H1 (cell line): Measurements from ENCODE around the gene ADORA1. TPM values are rescaled to one million over a fixed set of nuclear protein-coding genes. Genes with fewer than 3 reads are reported as not detected.

ENCODE experiments used
- CHD7 ChIP-seq: fragments of 300-600 bp; sonication (generic); IDR thresholded peaks from 2 replicates; pipeline ENCODE4 v1.7.1; 2012; ENCODE audit warnings: low read length, moderate library complexity, mild to moderate bottlenecking, inconsistent platforms; ENCODE audit not compliant: insufficient replicate concordance
- EZH2 ChIP-seq: fragments of 200-600 bp; sonication (generic); IDR thresholded peaks from 2 replicates; pipeline ENCODE4 v1.7.1; 2012; ENCODE audit warnings: low read depth, mild to moderate bottlenecking, moderate library complexity, low read length, inconsistent platforms; ENCODE audit not compliant: severe bottlenecking
- MAX ChIP-seq: IDR thresholded peaks from 2 replicates; pipeline ENCODE4 v1.6.1; 2012; ENCODE audit warnings: inconsistent platforms
- RAD21 ChIP-seq, 2 experiments: IDR thresholded peaks in 1 of 2; conservative IDR thresholded peaks in 1 of 2; 2 replicates each; pipeline ENCODE4 v1.6.1; 2011; ENCODE audit warnings: low read depth in 2 of 2, low read length in 2 of 2, improper control_type of control experiment in 1 of 2, inconsistent platforms in 1 of 2, mild to moderate bottlenecking in 1 of 2, moderate library complexity in 1 of 2
- SP2 ChIP-seq: IDR thresholded peaks from 2 replicates; pipeline ENCODE4 v1.6.1; 2012; ENCODE audit warnings: mild to moderate bottlenecking, low read length, inconsistent platforms
- SUZ12 ChIP-seq: fragments of 200-600 bp; sonication (generic); IDR thresholded peaks from 2 replicates; pipeline ENCODE4 v1.6.1; 2012; ENCODE audit warnings: mild to moderate bottlenecking, inconsistent platforms, low read length, moderate library complexity, mixed read lengths
- TAF7 ChIP-seq: optimal IDR thresholded peaks from 2 replicates; pipeline ENCODE3; 2011; ENCODE audit warnings: low read depth, mild to moderate bottlenecking, inconsistent platforms, low read length, moderate library complexity, borderline replicate concordance
- polyA plus RNA-seq, 7 experiments: library from polyadenylated mRNA; depleted of rRNA in 3 of 7; stranded (reverse) in 5 of 7; unstranded in 2 of 7; fragments of >200 nt in 5 of 7; fragments of 200-250 nt in 2 of 7; gene quantifications; 1 replicate in 5 of 7; 2 replicates in 1 of 7; 4 replicates in 1 of 7; pipeline versions ENCODE4 v1.2.1 to v1.2.3, GENCODE V29; 2011 to 2013; ENCODE audit warnings: missing spikeins in 2 of 7, mixed read lengths in 2 of 7
- total RNA-seq: library from RNA; stranded (reverse); fragmentation: NEBNext Ultra II Directional; extraction: Animal tissue kit (Norgen Biotek cat#: 25700); gene quantifications from 2 replicates; pipeline ENCODE4 v1.2.1, GENCODE V29; 2021

Gene ADORA1
- total and polyA plus RNA-seq, 2 of the 8 experiments (the other 6 are each of a cell fraction or from before 2014, with no cell fraction given): 3.3 to 6.7 TPM

GRCh38 chr1:203168991-203169390, 41.5 kb downstream of the ADORA1 start (continued):
- TF ChIP-seq CHD7 (no peak), TAF7 (no peak), SUZ12 (no peak), SP2 (no peak), EZH2 (no peak), RAD21 (IDR thresholded peaks at IDR 0.05 in 1 of 2, conservative IDR thresholded peaks at IDR 0.05 in 1 of 2; ENCODE audit: low read depth in 2 of 2, low read length in 2 of 2) (no peak), MAX (no peak)
